Right renal pelvis (tissue), 4 donors: Measurements from ENCODE around the gene TNFAIP8L2. TPM values are rescaled to one million over a fixed set of nuclear protein-coding genes. Genes with fewer than 3 reads are reported as not detected.
"Not testable (repeated sequence)": the region's sequence is repeated elsewhere in the genome, so short reads cannot be mapped to it uniquely, and the experiment has no call there.

Experiments
- DNase-seq, 4 donors: peaks; one replicate each; pipeline ENCODE4 v3.0.0-alpha.2; 2013; ENCODE audit warnings: low read depth in 4 of 4, low spot score in 3 of 4, missing footprints in 1 of 4
- polyA plus RNA-seq, 4 donors: library from polyadenylated mRNA; unstranded; fragments of 120-200 nt; gene quantifications; one replicate each; pipeline ENCODE4 v1.2.1, GENCODE V29; 2013; ENCODE audit not compliant: insufficient read length in 4 of 4

Gene TNFAIP8L2
- polyA plus RNA-seq, 4 donors, result 1.2 to 1.7 (median 1.4) TPM

GRCh38 chr1:151187205-151187604 is 30.8 kb downstream of the TNFAIP8L2 start:
- DNase-seq, result no peak

- not testable (repeated sequence) for DNase-seq
Observed at GRCh38 chr1:151188667-151189066, 32.2 kb downstream of the TNFAIP8L2 start.

GRCh38 chr1:151189637-151190445 is 33.4 kb downstream of the TNFAIP8L2 start, which contains the start of gene VPS72:
Gene VPS72 (minus strand): TSS chr1:151190197. CDS start chr1:151190121, 76 bp downstream.
- DNase-seq, result peak; percentile 70 to 84 (median 81)

- DNase-seq, result no peak
Observed at GRCh38 chr1:151192047-151192446, 35.6 kb downstream of the TNFAIP8L2 start.

GRCh38 chr1:151193304-151193703 is 36.9 kb downstream of the TNFAIP8L2 start:
- DNase-seq, result no peak

GRCh38 chr1:151193856-151194255 is 37.4 kb downstream of the TNFAIP8L2 start:
- DNase-seq, result no peak

- not testable (repeated sequence) for DNase-seq
Observed at GRCh38 chr1:151194894-151195594, 38.6 kb downstream of the TNFAIP8L2 start.

- peak; percentile 55 to 73 (median 67) for DNase-seq
Observed at GRCh38 chr1:151196292-151196800, 39.9 kb downstream of the TNFAIP8L2 start.

- DNase-seq, result no peak
Observed at GRCh38 chr1:151197863-151198253, 41.4 kb downstream of the TNFAIP8L2 start.

GRCh38 chr1:151198254-151199127 is 42.0 kb downstream of the TNFAIP8L2 start, which contains the start of gene PIP5K1A:
Gene PIP5K1A (plus strand): TSS chr1:151198552. CDS start chr1:151198997, 445 bp downstream.
- peak; percentile 95 to 99 (median 98) for DNase-seq

GRCh38 chr1:151199873-151200581 is 43.6 kb downstream of the TNFAIP8L2 start:
- DNase-seq, result no peak

- DNase-seq, result not testable (repeated sequence)
Observed at GRCh38 chr1:151205381-151205965, 49.0 kb downstream of the TNFAIP8L2 start.

Other genes with a start within 250 kb of the TNFAIP8L2 start
- 10 to 100 TPM; 68.1 to 77.5 (median 70.1) TPM for gene SETDB1, start 230.3 kb upstream of the TNFAIP8L2 start, polyA plus RNA-seq
- 100 to 1,000 TPM; 293 to 325 (median 308) TPM for gene CERS2, start 181.8 kb upstream of the TNFAIP8L2 start, polyA plus RNA-seq
- 10 to 100 TPM; 12.6 to 20.2 (median 14.8) TPM for gene ANXA9, start 174.4 kb upstream of the TNFAIP8L2 start, polyA plus RNA-seq
- 10 to 100 TPM; 38.7 to 47.0 (median 39.3) TPM for gene MINDY1, start 149.7 kb upstream of the TNFAIP8L2 start, polyA plus RNA-seq
- gene PRUNE1, start 148.2 kb upstream of the TNFAIP8L2 start, polyA plus RNA-seq, result 10 to 100 TPM; 43.6 to 50.4 (median 48.6) TPM
- gene BNIPL, start 120.1 kb upstream of the TNFAIP8L2 start, polyA plus RNA-seq, result 1 to 10 TPM; 1.3 to 4.9 (median 2.0) TPM
- 10 to 100 TPM; 11.9 to 13.7 (median 13.2) TPM for gene C1orf56, start 108.9 kb upstream of the TNFAIP8L2 start, polyA plus RNA-seq
- 10 to 100 TPM; 66.2 to 86.6 (median 71.3) TPM for gene CDC42SE1, start 97.0 kb upstream of the TNFAIP8L2 start, polyA plus RNA-seq
- 10 to 100 TPM; 23.8 to 27.2 (median 26.0) TPM for gene MLLT11, start 96.3 kb upstream of the TNFAIP8L2 start, polyA plus RNA-seq
- 10 to 100 TPM in 3 of 4 donors, 1 to 10 TPM in 1; 9.1 to 12.0 (median 10.8) TPM for gene GABPB2, start 85.9 kb upstream of the TNFAIP8L2 start, polyA plus RNA-seq
- gene SEMA6C, start 10.0 kb upstream of the TNFAIP8L2 start, polyA plus RNA-seq, result 10 to 100 TPM; 24.1 to 28.9 (median 24.9) TPM
- 10 to 100 TPM; 16.9 to 19.1 (median 17.2) TPM for gene LYSMD1, start 9.3 kb downstream of the TNFAIP8L2 start, polyA plus RNA-seq
- 10 to 100 TPM; 37.5 to 41.7 (median 38.9) TPM for gene SCNM1, start 9.5 kb downstream of the TNFAIP8L2 start, polyA plus RNA-seq
- under 1 TPM; 0.73 to 0.96 (median 0.88) TPM for gene TMOD4, start 19.3 kb downstream of the TNFAIP8L2 start, polyA plus RNA-seq
- 10 to 100 TPM; 63.7 to 74.7 (median 69.3) TPM for gene VPS72, start 33.5 kb downstream of the TNFAIP8L2 start, polyA plus RNA-seq
- 10 to 100 TPM; 59.2 to 69.7 (median 63.1) TPM for gene PIP5K1A, start 41.9 kb downstream of the TNFAIP8L2 start, polyA plus RNA-seq
- gene PSMD4, start 98.1 kb downstream of the TNFAIP8L2 start, polyA plus RNA-seq, result 100 to 1,000 TPM; 135 to 165 (median 140) TPM
- 10 to 100 TPM; 23.1 to 26.3 (median 24.0) TPM for gene ZNF687, start 125.7 kb downstream of the TNFAIP8L2 start, polyA plus RNA-seq
- gene PI4KB, start 170.8 kb downstream of the TNFAIP8L2 start, polyA plus RNA-seq, result 10 to 100 TPM; 59.3 to 63.3 (median 61.4) TPM
- 10 to 100 TPM; 43.4 to 46.8 (median 45.3) TPM for gene RFX5, start 190.6 kb downstream of the TNFAIP8L2 start, polyA plus RNA-seq
- 10 to 100 TPM; 45.4 to 53.6 (median 53.4) TPM for gene SELENBP1, start 216.1 kb downstream of the TNFAIP8L2 start, polyA plus RNA-seq
- gene PSMB4, start 242.9 kb downstream of the TNFAIP8L2 start, polyA plus RNA-seq, result 100 to 1,000 TPM; 238 to 300 (median 254) TPM